ENCODE results near the gene INPP5D. TPM values are rescaled to one million over a fixed set of nuclear protein-coding genes. Genes with fewer than 3 reads are reported as not detected.

The INPP5D gene
- total RNA-seq, 1 experiment from 2014 or later: 12.7 TPM

DNA sequence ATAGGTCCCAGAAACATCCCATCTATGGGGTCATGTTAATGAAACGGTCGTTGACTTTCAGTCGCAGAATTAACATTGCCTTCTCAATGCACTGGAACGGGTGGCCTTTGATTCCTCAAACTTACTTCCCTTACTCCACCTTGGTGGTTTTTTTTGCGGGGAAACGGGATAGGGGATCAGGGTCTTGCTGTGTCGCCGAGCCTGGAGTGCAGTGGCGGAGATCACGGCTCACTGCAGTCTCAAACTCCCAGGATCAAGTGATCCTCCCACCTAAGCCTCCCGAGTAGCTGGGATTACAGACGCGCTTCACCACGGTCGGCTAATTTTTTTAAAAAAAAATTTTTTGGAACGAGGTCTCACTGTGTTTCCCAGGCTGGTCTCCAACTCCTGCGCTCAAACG is 192.1 kb downstream of the INPP5D start:
- no peak overlapping the region for H2AK5ac ChIP-seq (ENCODE audit: insufficient read length, low read length)
- no peak overlapping the region for H3K23ac ChIP-seq (ENCODE audit: insufficient read length, low read depth, low read length)
- H3K79me2 ChIP-seq (ENCODE audit: insufficient read depth, low read length): peaks cover 17% of the 10 kb centered on the region; the same call in 1 of the 2 replicates
- H4K20me1 ChIP-seq (ENCODE audit: control insufficient read depth, insufficient read depth, insufficient read length): no peaks in the 10 kb centered on the region
- peaks cover 3% of the 10 kb centered on the region; the same call in 1 of the 2 replicates for H3K4me1 ChIP-seq (ENCODE audit: insufficient read depth, low read length)
- WGBS (ENCODE audit: extremely low coverage, insufficient read length, low lambda C conversion rate): no CpG with 5 or more reads among the region's 18 CpGs
- Mint-ChIP-seq H3K36me3 (ENCODE audit: insufficient read depth in 1 of 3, low read depth in 3 of 3) (peaks cover 9 to 35% (median 33%) of the 10 kb centered on the region in 3 experiments), H3K4me1 (peaks cover 5 to 6% of the 10 kb centered on the region in 2 experiments), H3K4me3 (peak overlapping the region; percentile 96 to 97), H3K27ac (peak overlapping the region; percentile 50 to 90 (median 56); a peak in 6 of 7 replicates), H3K27me3 (ENCODE audit: low read depth) (peaks cover 4% of the 10 kb centered on the region; the same call in 1 of the 2 replicates), H3K9me3 (peaks cover 12 to 18% of the 10 kb centered on the region in 2 experiments)
- peak overlapping the region; percentile 99 for H3K4me2 ChIP-seq (ENCODE audit: insufficient read depth, insufficient read length, low read length)
- H3K9me3 ChIP-seq (ENCODE audit: control insufficient read depth, low read depth, low read length): peaks cover 7% of the 10 kb centered on the region
- no peak overlapping the region for H2BK5ac ChIP-seq (ENCODE audit: insufficient read length, low read length)
- TF ChIP-seq, protein P1, sequence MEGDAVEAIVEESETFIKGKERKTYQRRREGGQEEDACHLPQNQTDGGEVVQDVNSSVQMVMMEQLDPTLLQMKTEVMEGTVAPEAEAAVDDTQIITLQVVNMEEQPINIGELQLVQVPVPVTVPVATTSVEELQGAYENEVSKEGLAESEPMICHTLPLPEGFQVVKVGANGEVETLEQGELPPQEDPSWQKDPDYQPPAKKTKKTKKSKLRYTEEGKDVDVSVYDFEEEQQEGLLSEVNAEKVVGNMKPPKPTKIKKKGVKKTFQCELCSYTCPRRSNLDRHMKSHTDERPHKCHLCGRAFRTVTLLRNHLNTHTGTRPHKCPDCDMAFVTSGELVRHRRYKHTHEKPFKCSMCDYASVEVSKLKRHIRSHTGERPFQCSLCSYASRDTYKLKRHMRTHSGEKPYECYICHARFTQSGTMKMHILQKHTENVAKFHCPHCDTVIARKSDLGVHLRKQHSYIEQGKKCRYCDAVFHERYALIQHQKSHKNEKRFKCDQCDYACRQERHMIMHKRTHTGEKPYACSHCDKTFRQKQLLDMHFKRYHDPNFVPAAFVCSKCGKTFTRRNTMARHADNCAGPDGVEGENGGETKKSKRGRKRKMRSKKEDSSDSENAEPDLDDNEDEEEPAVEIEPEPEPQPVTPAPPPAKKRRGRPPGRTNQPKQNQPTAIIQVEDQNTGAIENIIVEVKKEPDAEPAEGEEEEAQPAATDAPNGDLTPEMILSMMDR (conservative IDR thresholded peaks at IDR 0.05): no peak
- no peak overlapping the region for H3K56ac ChIP-seq (ENCODE audit: insufficient read length, low read depth, low read length)
- no peaks in the 10 kb centered on the region for H3K27me3 ChIP-seq (ENCODE audit: insufficient read depth, low read length)
- H4K8ac ChIP-seq (replicated peaks; ENCODE audit: insufficient read length, low read depth, low read length): no peak overlapping the region
- H2AFZ ChIP-seq (ENCODE audit: low read length): no peak overlapping the region
- peak overlapping the region; percentile 81 for H3K9ac ChIP-seq (ENCODE audit: extremely low read depth, insufficient read length, low read length)
- no peak overlapping the region for H3K27ac ChIP-seq (ENCODE audit: insufficient read length, low read depth, low read length)
- no peak overlapping the region for H2BK15ac ChIP-seq (ENCODE audit: low read depth, low read length)
- 0 out of 2 replicates have a peak overlapping the region, but pooled peaks have one; percentile 73 for H3K14ac ChIP-seq (ENCODE audit: insufficient read depth, low read length)
- peaks cover 12% of the 10 kb centered on the region for H3K79me1 ChIP-seq (ENCODE audit: insufficient read depth, low read depth, low read length, poor library complexity, severe bottlenecking)
- peaks cover 6% of the 10 kb centered on the region for H3K23me2 ChIP-seq (ENCODE audit: insufficient read length, low read depth, low read length, poor library complexity, severe bottlenecking)
- no peak overlapping the region for H2BK120ac ChIP-seq (ENCODE audit: low read depth, low read length, poor library complexity, severe bottlenecking)
- H3K18ac ChIP-seq (ENCODE audit: insufficient read length, low read depth, low read length): no peak overlapping the region
- H2BK12ac ChIP-seq (ENCODE audit: insufficient read length, low read depth, low read length): no peak overlapping the region
- H2BK20ac ChIP-seq (ENCODE audit: low read depth, low read length, poor library complexity, severe bottlenecking): no peak overlapping the region
- H3T11ph ChIP-seq (ENCODE audit: low read length): no peak overlapping the region
- no peak overlapping the region for H4K91ac ChIP-seq (ENCODE audit: insufficient read length, low read depth, low read length)
- H4K5ac ChIP-seq (ENCODE audit: insufficient read length, low read depth, low read length): no peak overlapping the region
- no peak for DNase-seq
- H3K4ac ChIP-seq (ENCODE audit: low read depth, low read length): no peak overlapping the region
